Measurements from ENCODE around the gene TASL. TPM values are rescaled to one million over a fixed set of nuclear protein-coding genes. Genes with fewer than 3 reads are reported as not detected.

Gene TASL
- polyA plus RNA-seq, 2 of the 4 experiments (the other 2 are of a cell fraction), result not detected

DNA sequence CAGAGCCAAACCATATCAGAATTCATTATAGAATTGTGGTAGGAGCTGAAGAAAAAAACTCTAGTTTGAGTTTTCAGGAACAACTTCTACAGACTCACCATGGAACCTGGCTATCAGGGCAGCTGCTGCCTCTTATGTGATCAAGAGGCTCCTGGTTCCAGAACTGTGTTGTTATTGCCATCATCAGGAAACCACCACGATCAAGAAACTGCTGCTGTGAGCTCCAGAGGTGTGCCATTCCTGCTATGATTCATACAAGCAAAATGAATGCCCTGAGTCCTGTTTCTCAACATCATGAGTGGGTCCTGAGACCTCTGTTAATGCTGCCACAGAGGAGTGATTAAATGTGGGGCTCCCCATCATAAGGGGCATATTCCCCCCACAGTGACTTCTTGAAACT is 43.7 kb downstream of the TASL start:
- ATAC-seq (no peak), DNase-seq (ENCODE audit: low read depth in 1 of 2, low spot score in 1 of 2) (no peak), FAIRE-seq (no peak)
- TF ChIP-seq ESRRA (IDR thresholded peaks at IDR 0.05; ENCODE audit: borderline replicate concordance, low read length) (no peak), HEYL (CRISPR knock-in tag; IDR thresholded peaks at IDR 0.05) (no peak)
- ChIA-PET POLR2A (no interaction called here), CTCF (no interaction called here)
- no peaks in the 10 kb centered on the region for H3K9me3 ChIP-seq
- H3K4me1 ChIP-seq, result no peaks in the 10 kb centered on the region
- whole genome bisulfite sequencing (ENCODE audit: missing lambda C conversion rate), result 0% methylated on average over 1 of the region's 1 CpG
- no peak overlapping the region for H3K27ac ChIP-seq
- H3K4me2 ChIP-seq, result no peak overlapping the region
- H3K4me3 ChIP-seq, result no peak overlapping the region

DNA sequence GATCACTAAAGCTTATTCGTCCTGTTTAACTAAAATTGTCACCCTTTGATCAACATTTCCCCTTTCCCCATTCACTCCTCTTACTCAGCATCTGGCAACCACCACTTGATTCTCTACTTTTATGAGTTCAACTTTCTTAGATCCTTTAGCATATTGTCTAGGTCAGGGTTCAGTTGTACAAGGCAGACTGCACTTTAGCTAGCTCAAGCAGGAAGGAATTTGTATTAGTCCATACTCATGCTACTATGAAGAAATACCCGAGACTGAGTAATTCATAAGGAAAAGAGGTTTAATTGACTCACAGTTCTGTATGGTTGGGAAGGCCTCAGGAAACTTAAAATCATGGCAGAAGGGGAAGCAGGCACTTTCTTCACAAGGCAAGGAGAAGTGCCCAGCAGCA is 44.3 kb downstream of the TASL start:
- ChIA-PET CTCF (no interaction called here), POLR2A (no interaction called here)
- Histone ChIP-seq H3K4me1 (no peaks in the 10 kb centered on the region), H3K4me3 (no peak overlapping the region), H3K27ac (no peak overlapping the region), H3K4me2 (no peak overlapping the region), H3K9me3 (no peaks in the 10 kb centered on the region)
- WGBS (ENCODE audit: missing lambda C conversion rate), result 15% methylated on average over 2 of the region's 2 CpGs
- TF ChIP-seq SMC3 (IDR thresholded peaks at IDR 0.05) (no peak), ZSCAN20 (CRISPR knock-in tag; IDR thresholded peaks at IDR 0.05) (no peak)
- DNase-seq (ENCODE audit: low read depth in 1 of 2, low spot score in 1 of 2) (no peak), FAIRE-seq (no peak), ATAC-seq (no peak)

DNA sequence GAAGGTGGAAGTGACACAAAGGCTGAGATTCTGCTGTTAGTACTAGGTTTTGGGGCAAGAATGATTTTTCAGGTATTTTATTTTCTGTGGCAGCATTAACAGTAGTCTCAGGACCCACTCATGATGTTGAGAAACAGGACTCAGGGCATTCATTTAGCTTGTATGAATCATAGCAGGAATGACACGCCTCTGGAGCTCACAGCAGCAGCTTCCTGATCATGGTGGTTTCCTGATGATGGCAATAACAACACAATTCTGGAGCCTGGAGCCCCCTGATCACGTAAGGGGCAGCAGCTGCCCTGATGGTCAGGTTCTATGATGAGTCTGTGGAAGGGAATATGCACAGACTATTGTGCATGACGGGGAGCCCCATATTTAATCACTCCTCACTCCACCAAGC is 47.0 kb downstream of the TASL start:
- no peak overlapping the region for H3K4me2 ChIP-seq
- no peak for DNase-seq (ENCODE audit: low read depth in 1 of 2, low spot score in 1 of 2)
- FAIRE-seq, result no peak
- ChIA-PET POLR2A (no interaction called here), CTCF (no interaction called here)
- 0 out of 6 replicates have a peak, but pooled peaks of 1 of the 2 experiments have one; percentile 56 for ATAC-seq
- H3K9me3 ChIP-seq, result no peaks in the 10 kb centered on the region
- H3K4me3 ChIP-seq, result no peak overlapping the region
- 4% methylated on average over 3 of the region's 3 CpGs for WGBS (ENCODE audit: missing lambda C conversion rate)
- no peaks in the 10 kb centered on the region for H3K4me1 ChIP-seq
- H3K27ac ChIP-seq, result no peak overlapping the region
- TF ChIP-seq NR3C1 (IDR thresholded peaks at IDR 0.05), result no peak
- TF ChIP-seq, protein P1, sequence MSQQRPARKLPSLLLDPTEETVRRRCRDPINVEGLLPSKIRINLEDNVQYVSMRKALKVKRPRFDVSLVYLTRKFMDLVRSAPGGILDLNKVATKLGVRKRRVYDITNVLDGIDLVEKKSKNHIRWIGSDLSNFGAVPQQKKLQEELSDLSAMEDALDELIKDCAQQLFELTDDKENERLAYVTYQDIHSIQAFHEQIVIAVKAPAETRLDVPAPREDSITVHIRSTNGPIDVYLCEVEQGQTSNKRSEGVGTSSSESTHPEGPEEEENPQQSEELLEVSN (IDR thresholded peaks at IDR 0.05; ENCODE audit: borderline replicate concordance, low read depth), result no peak

DNA sequence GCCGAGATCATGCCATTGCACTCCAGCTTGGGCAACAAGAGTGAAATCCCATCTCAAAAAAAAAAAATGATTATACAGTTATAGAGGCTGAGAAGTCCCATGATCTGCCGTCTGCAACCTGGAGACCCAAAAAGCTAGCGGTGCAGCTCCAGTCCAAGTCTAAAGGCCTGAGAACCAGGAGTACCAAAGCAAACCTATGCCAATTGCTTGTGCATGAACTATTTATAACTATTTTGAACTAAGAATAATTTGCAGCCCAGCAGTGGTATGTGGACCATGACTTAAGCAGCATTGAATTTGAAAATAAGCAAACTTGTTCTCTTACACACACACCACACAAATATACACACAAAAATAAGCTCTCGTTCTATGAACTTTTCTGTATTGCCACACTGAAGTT is 51.8 kb downstream of the TASL start:
- ATAC-seq (no peak), DNase-seq (ENCODE audit: low read depth in 1 of 2, low spot score in 1 of 2) (no peak), FAIRE-seq (no peak)
- Histone ChIP-seq H3K27ac (no peak overlapping the region), H3K4me2 (no peak overlapping the region), H3K4me1 (no peaks in the 10 kb centered on the region), H3K4me3 (no peak overlapping the region), H3K9me3 (no peaks in the 10 kb centered on the region)
- TF ChIP-seq MAZ (IDR thresholded peaks at IDR 0.05; ENCODE audit: borderline replicate concordance, low read depth, low read length), result no peak
- ChIA-PET POLR2A (no interaction called here), CTCF (no interaction called here)
- 45% methylated on average over 4 of the region's 4 CpGs for WGBS (ENCODE audit: missing lambda C conversion rate)

DNA sequence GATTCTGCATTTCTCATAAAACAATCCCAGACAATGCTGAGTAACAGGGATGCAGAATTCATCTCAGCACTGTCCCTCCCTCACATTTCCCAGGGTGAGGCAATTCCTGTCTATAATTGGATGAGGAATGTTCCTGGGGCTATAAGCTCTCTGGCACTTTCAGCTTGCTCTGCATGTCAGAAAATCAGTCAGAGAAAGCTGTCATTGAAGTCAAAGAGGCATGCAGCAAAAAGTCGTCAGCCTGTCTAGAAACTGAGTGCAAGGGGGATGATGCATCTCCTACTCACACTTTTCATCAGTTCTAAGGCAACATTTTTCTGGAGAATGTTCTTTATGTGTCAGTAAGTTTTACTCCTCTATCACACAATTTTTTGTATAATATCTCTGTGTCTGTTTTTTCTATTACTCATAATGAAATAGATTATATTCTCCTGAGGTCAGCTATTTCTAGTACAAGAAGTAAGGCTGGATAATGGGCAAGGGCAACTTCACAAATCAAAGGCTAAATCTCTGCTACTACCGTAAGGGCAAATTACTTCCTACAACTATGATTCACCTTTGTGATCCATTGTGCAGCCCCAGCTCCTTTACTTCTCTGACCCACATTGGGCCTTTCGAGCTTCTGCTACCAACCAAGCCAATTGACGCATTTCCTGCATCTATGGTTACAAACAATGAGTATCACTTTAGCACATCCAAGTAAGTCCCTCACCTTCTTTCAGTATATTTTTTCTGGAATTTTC is 56.0 kb downstream of the TASL start:
- DNase-seq (ENCODE audit: low read depth in 1 of 2, low spot score in 1 of 2) (no peak), ATAC-seq (no peak), FAIRE-seq (no peak)
- Histone ChIP-seq H3K4me1 (no peaks in the 10 kb centered on the region), H3K9me3 (no peaks in the 10 kb centered on the region), H3K4me3 (no peak overlapping the region), H3K27ac (no peak overlapping the region), H3K4me2 (no peak overlapping the region)
- ChIA-PET POLR2A (no interaction called here), CTCF (interaction anchor here (0.6 kb wide), 1 partner anchor 36 kb away, joined by 3 read pairs; no protein-coding TSS in a partner anchor)
- 44% methylated on average over 4 of the region's 4 CpGs for WGBS (ENCODE audit: missing lambda C conversion rate)
- TF ChIP-seq MAFK (IDR thresholded peaks at IDR 0.05; ENCODE audit: partially characterized antibody), result no peak
- no peak for TF ChIP-seq HDAC2 (IDR thresholded peaks at IDR 0.05)
- TF ChIP-seq MYC (IDR thresholded peaks at IDR 0.05; ENCODE audit: borderline replicate concordance, low read length), result no peak
- TF ChIP-seq JUN (IDR thresholded peaks at IDR 0.05), result no peak
- TF ChIP-seq TP53 (CRISPR knock-in tag; IDR thresholded peaks at IDR 0.05), result no peak
- TF ChIP-seq, protein P2, sequence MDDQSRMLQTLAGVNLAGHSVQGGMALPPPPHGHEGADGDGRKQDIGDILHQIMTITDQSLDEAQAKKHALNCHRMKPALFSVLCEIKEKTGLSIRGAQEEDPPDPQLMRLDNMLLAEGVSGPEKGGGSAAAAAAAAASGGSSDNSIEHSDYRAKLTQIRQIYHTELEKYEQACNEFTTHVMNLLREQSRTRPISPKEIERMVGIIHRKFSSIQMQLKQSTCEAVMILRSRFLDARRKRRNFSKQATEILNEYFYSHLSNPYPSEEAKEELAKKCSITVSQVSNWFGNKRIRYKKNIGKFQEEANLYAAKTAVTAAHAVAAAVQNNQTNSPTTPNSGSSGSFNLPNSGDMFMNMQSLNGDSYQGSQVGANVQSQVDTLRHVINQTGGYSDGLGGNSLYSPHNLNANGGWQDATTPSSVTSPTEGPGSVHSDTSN (IDR thresholded peaks at IDR 0.05), result no peak
- TF ChIP-seq JUNB (IDR thresholded peaks at IDR 0.05), result no peak
- no peak for TF ChIP-seq BHLHE40 (IDR thresholded peaks at IDR 0.05; ENCODE audit: low read depth, low read length)
- TF ChIP-seq KDM1A (IDR thresholded peaks at IDR 0.05; ENCODE audit: low read depth), result no peak
- TF ChIP-seq, protein P3, sequence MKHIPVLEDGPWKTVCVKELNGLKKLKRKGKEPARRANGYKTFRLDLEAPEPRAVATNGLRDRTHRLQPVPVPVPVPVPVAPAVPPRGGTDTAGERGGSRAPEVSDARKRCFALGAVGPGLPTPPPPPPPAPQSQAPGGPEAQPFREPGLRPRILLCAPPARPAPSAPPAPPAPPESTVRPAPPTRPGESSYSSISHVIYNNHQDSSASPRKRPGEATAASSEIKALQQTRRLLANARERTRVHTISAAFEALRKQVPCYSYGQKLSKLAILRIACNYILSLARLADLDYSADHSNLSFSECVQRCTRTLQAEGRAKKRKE (CRISPR knock-in tag; IDR thresholded peaks at IDR 0.05; ENCODE audit: low read depth), result no peak
- no peak for TF ChIP-seq GATA3 (IDR thresholded peaks at IDR 0.05; ENCODE audit: borderline replicate concordance)
- TF ChIP-seq, protein P4, sequence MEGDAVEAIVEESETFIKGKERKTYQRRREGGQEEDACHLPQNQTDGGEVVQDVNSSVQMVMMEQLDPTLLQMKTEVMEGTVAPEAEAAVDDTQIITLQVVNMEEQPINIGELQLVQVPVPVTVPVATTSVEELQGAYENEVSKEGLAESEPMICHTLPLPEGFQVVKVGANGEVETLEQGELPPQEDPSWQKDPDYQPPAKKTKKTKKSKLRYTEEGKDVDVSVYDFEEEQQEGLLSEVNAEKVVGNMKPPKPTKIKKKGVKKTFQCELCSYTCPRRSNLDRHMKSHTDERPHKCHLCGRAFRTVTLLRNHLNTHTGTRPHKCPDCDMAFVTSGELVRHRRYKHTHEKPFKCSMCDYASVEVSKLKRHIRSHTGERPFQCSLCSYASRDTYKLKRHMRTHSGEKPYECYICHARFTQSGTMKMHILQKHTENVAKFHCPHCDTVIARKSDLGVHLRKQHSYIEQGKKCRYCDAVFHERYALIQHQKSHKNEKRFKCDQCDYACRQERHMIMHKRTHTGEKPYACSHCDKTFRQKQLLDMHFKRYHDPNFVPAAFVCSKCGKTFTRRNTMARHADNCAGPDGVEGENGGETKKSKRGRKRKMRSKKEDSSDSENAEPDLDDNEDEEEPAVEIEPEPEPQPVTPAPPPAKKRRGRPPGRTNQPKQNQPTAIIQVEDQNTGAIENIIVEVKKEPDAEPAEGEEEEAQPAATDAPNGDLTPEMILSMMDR (IDR thresholded peaks at IDR 0.05), result no peak
- no peak for TF ChIP-seq HOXB13 (CRISPR knock-in tag; IDR thresholded peaks at IDR 0.05; ENCODE audit: low read depth)
- TF ChIP-seq NFE2L2 (conservative IDR thresholded peaks at IDR 0.05; ENCODE audit: low read length), result no peak
- TF ChIP-seq RAD21 (conservative IDR thresholded peaks at IDR 0.05 in 1 of 2, IDR thresholded peaks at IDR 0.05 in 1 of 2), result no peak
- no peak for TF ChIP-seq TFCP2L1 (CRISPR knock-in tag; IDR thresholded peaks at IDR 0.05)
- TF ChIP-seq RFX5 (IDR thresholded peaks at IDR 0.05), result no peak
- no peak for TF ChIP-seq HOXA7 (CRISPR knock-in tag; IDR thresholded peaks at IDR 0.05)

Data from A549 (cell line).